ENCODE measurements around the gene SCN1B.
"Not testable (repeated sequence)": the region's sequence is repeated elsewhere in the genome, so short reads cannot be mapped to it uniquely, and the experiment has no call there.

SCN1B gene

DNA sequence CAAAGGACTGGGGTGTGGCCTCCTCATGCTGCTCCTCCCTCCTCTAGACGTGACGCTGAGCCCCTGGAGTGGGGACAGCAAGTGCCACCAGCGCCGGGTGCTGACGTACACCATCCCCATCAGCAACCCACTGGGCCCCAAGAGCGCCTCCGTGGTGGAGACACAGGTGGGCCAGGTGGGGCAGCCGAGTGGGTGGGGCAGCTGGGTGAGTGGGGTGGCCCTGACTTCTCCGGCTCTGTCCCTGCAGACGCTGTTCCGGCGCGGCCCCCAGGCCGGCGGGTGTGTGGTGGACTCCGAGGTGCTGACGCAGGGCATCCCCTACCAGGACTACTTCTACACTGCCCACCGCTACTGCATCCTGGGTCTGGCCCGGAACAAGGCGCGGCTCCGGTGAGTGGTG is 11.1 kb upstream of the SCN1B start:
- WGBS (ENCODE audit: insufficient coverage, insufficient read length), result no CpG with 5 or more reads among the region's 22 CpGs
- Histone ChIP-seq H3K36me3 (ENCODE audit: control insufficient read depth, insufficient read depth, low read length) (peaks cover 69% of the 10 kb centered on the region), H3K4me1 (ENCODE audit: control insufficient read depth, insufficient read depth, low read length) (no peaks in the 10 kb centered on the region), H3K9me3 (ENCODE audit: control insufficient read depth, insufficient read depth, low read length) (no peaks in the 10 kb centered on the region), H3K27me3 (ENCODE audit: control insufficient read depth, insufficient read depth, low read length) (no peaks in the 10 kb centered on the region), H3K27ac (ENCODE audit: low read length) (no peak overlapping the region), H3K4me3 (ENCODE audit: low read length) (no peak overlapping the region)
- no peak for DNase-seq (ENCODE audit: low read depth, low spot score)

DNA sequence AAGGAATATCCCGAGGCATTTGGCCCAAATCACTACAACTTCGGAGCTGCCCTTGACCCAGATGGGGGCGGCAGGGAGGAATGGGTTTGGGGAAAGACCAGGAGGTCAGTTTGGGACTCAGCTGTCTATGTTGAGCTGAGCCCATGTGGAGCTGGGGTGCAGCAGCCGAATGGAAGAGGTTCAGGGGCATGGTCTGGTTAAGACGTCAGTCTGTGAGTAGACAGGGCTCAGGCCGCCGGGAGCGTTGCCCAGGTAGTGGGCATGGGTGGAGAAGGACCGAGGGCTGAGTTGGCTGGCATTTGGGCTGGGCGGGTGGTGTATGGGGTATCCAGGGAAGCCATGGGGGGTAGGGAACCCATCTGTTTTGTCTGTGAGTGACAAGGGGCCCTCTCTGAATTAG is 9.3 kb upstream of the SCN1B start:
- H3K9me3 ChIP-seq (ENCODE audit: control insufficient read depth, insufficient read depth, low read length), result no peaks in the 10 kb centered on the region
- no CpG with 5 or more reads among the region's 10 CpGs for WGBS (ENCODE audit: insufficient coverage, insufficient read length)
- no peaks in the 10 kb centered on the region for H3K27me3 ChIP-seq (ENCODE audit: control insufficient read depth, insufficient read depth, low read length)
- H3K36me3 ChIP-seq (ENCODE audit: control insufficient read depth, insufficient read depth, low read length), result peaks cover 70% of the 10 kb centered on the region
- H3K4me3 ChIP-seq (ENCODE audit: low read length), result no peak overlapping the region
- no peak for DNase-seq (ENCODE audit: low read depth, low spot score)
- no peak overlapping the region for H3K27ac ChIP-seq (ENCODE audit: low read length)
- no peaks in the 10 kb centered on the region for H3K4me1 ChIP-seq (ENCODE audit: control insufficient read depth, insufficient read depth, low read length)

DNA sequence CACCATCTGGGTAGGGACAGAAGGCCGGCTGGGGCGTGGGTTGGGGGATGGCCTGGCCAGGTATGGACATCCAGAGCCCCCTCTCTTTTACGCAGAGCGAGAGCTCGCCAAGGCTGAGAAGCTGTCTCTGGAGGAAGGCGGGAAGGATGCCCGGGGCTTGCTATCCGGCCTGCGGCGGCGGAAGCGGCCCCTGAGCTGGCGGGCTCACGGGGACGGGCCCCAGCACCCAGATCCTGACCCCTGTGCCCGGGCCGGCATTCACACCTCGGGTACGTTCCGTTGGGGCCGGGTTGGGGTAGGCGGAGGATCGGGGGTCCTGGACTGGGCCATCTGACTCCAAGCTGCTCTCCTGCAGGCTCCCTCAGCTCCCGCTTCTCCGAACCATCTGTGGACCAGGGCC is 8.7 kb upstream of the SCN1B start:
- no peaks in the 10 kb centered on the region for H3K9me3 ChIP-seq (ENCODE audit: control insufficient read depth, insufficient read depth, low read length)
- no peak for DNase-seq (ENCODE audit: low read depth, low spot score)
- H3K4me1 ChIP-seq (ENCODE audit: control insufficient read depth, insufficient read depth, low read length), result no peaks in the 10 kb centered on the region
- WGBS (ENCODE audit: insufficient coverage, insufficient read length), result no CpG with 5 or more reads among the region's 25 CpGs
- no peak overlapping the region for H3K27ac ChIP-seq (ENCODE audit: low read length)
- H3K27me3 ChIP-seq (ENCODE audit: control insufficient read depth, insufficient read depth, low read length), result no peaks in the 10 kb centered on the region
- peaks cover 75% of the 10 kb centered on the region for H3K36me3 ChIP-seq (ENCODE audit: control insufficient read depth, insufficient read depth, low read length)
- no peak overlapping the region for H3K4me3 ChIP-seq (ENCODE audit: low read length)

DNA sequence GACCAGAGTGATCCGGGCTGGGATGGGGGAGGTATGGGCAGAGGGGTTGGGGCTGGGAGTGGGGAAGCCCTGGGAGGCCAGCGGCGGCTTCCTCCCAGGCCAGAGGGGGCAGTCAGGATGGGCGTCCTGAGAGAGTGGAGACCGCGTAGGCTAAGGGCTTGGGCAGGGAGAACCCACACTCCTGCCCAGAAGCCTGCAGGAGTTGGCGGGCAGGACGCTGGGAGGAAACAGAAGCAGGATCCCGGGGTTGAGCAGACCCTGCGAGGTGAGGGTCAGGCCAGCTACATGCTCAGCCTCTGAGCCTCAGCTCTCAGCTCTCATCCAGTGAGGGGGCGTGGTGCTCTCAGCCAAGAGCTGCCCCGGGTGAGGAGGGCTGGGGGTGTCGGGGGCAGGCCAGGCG is 7.8 kb upstream of the SCN1B start:
- Histone ChIP-seq H3K36me3 (ENCODE audit: control insufficient read depth, insufficient read depth, low read length) (peaks cover 77% of the 10 kb centered on the region), H3K9me3 (ENCODE audit: control insufficient read depth, insufficient read depth, low read length) (no peaks in the 10 kb centered on the region), H3K27ac (ENCODE audit: low read length) (no peak overlapping the region), H3K27me3 (ENCODE audit: control insufficient read depth, insufficient read depth, low read length) (no peaks in the 10 kb centered on the region), H3K4me3 (ENCODE audit: low read length) (no peak overlapping the region), H3K4me1 (ENCODE audit: control insufficient read depth, insufficient read depth, low read length) (no peaks in the 10 kb centered on the region)
- no CpG with 5 or more reads among the region's 14 CpGs for WGBS (ENCODE audit: insufficient coverage, insufficient read length)
- no peak for DNase-seq (ENCODE audit: low read depth, low spot score)

DNA sequence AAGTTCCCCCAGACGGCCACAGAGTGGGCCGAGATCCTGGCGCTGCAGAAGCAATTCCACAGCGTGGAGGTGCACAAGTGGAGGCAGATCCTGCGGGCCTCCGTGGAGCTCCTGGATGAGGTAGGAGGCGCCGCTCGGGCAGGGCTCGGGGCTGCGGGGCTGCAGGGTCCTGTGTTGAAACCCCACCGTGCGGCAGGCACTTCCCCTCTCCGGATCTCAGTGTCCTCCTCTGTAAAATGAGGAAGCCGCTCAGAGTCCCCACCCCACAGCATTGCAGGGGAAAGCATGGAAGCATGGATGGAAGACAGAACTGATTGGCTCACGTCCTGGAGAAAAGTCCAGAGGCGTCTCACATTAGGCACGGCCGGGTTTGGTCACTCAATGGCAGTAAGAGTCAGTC is 6.8 kb upstream of the SCN1B start:
- Histone ChIP-seq H3K36me3 (ENCODE audit: control insufficient read depth, insufficient read depth, low read length) (peaks cover 74% of the 10 kb centered on the region), H3K4me1 (ENCODE audit: control insufficient read depth, insufficient read depth, low read length) (no peaks in the 10 kb centered on the region), H3K27me3 (ENCODE audit: control insufficient read depth, insufficient read depth, low read length) (no peaks in the 10 kb centered on the region), H3K4me3 (ENCODE audit: low read length) (no peak overlapping the region), H3K9me3 (ENCODE audit: control insufficient read depth, insufficient read depth, low read length) (no peaks in the 10 kb centered on the region), H3K27ac (ENCODE audit: low read length) (no peak overlapping the region)
- no peak for DNase-seq (ENCODE audit: low read depth, low spot score)
- WGBS (ENCODE audit: insufficient coverage, insufficient read length), result no CpG with 5 or more reads among the region's 19 CpGs

DNA sequence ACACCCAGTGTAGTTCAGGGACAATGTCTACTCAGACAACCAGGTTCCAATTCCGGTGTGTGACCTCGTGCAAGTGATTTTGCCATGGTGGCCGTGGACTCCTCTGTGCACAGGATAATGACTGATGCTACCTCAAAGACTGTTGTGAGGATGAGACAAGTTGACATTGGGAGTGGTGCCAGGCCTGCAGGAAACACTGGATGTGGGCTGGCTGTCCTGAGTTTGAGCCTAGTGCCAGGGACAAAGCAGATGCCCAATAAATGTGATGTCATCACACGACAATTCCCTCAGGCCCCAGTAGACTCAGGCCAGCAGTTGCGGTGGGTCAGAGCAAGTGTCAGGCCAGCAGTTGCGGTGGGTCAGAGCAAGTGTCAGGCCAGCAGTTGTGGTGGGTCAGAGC is 6.2 kb upstream of the SCN1B start:
- WGBS (ENCODE audit: insufficient coverage, insufficient read length), result no CpG with 5 or more reads among the region's 6 CpGs
- no peak overlapping the region for H3K4me3 ChIP-seq (ENCODE audit: low read length)
- no peaks in the 10 kb centered on the region for H3K4me1 ChIP-seq (ENCODE audit: control insufficient read depth, insufficient read depth, low read length)
- no peaks in the 10 kb centered on the region for H3K9me3 ChIP-seq (ENCODE audit: control insufficient read depth, insufficient read depth, low read length)
- no peaks in the 10 kb centered on the region for H3K27me3 ChIP-seq (ENCODE audit: control insufficient read depth, insufficient read depth, low read length)
- H3K36me3 ChIP-seq (ENCODE audit: control insufficient read depth, insufficient read depth, low read length), result peaks cover 67% of the 10 kb centered on the region
- no peak overlapping the region for H3K27ac ChIP-seq (ENCODE audit: low read length)
- DNase-seq (ENCODE audit: low read depth, low spot score), result no peak

DNA sequence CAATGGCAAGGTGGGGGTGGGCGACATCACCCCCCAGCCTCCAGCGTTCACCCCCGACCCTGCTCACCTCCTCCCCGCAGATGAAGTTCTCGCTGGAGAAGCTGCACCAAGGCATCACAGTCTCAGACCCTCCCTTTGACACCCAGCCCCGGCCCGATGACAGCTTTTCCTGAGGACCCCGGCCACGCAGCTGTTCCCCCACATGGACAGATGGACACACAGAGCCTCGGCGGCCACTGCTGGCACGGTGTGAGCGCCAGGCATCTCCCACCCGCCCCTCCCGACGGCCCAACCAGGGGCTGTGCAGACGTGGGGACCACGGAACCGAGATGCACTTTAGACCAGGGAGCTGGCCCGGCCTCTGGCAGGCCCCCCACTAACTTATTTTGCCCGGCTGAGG is 4.3 kb upstream of the SCN1B start:
- Histone ChIP-seq H3K27me3 (ENCODE audit: control insufficient read depth, insufficient read depth, low read length) (no peaks in the 10 kb centered on the region; the same call in 1 of the 2 replicates), H3K4me1 (ENCODE audit: control insufficient read depth, insufficient read depth, low read length) (no peaks in the 10 kb centered on the region), H3K36me3 (ENCODE audit: control insufficient read depth, insufficient read depth, low read length) (peaks cover 53% of the 10 kb centered on the region), H3K4me3 (ENCODE audit: low read length) (no peak overlapping the region), H3K9me3 (ENCODE audit: control insufficient read depth, insufficient read depth, low read length) (no peaks in the 10 kb centered on the region), H3K27ac (ENCODE audit: low read length) (no peak overlapping the region)
- no peak for DNase-seq (ENCODE audit: low read depth, low spot score)
- WGBS (ENCODE audit: insufficient coverage, insufficient read length), result no CpG with 5 or more reads among the region's 21 CpGs

DNA sequence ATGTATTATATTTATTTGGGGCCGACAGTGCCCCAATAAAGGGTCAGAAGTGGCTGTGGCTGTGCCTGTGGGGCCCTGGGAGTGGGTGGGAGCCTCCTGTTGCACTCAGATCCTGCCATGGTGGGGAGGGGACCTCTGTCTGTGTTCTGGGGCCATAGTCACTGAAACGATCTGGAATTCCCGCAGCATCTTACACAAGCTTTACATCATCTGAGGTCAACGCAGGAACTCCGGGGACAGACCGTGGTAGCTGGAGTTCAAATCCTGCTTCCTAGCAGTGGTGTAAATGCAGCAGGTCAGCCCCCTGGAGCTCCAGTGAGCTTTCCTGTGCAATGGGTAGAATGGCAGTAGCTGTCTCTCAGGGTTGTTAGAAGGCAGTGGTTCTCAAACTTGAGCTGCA is 3.9 kb upstream of the SCN1B start:
- Histone ChIP-seq H3K4me1 (ENCODE audit: control insufficient read depth, insufficient read depth, low read length) (no peaks in the 10 kb centered on the region), H3K9me3 (ENCODE audit: control insufficient read depth, insufficient read depth, low read length) (no peaks in the 10 kb centered on the region), H3K36me3 (ENCODE audit: control insufficient read depth, insufficient read depth, low read length) (peaks cover 48% of the 10 kb centered on the region), H3K27me3 (ENCODE audit: control insufficient read depth, insufficient read depth, low read length) (peaks cover 4% of the 10 kb centered on the region; the same call in 1 of the 2 replicates), H3K4me3 (ENCODE audit: low read length) (no peak overlapping the region; the same call in 1 of the 2 replicates), H3K27ac (ENCODE audit: low read length) (no peak overlapping the region)
- no peak for DNase-seq (ENCODE audit: low read depth, low spot score)
- WGBS (ENCODE audit: insufficient coverage, insufficient read length), result no CpG with 5 or more reads among the region's 6 CpGs

DNA sequence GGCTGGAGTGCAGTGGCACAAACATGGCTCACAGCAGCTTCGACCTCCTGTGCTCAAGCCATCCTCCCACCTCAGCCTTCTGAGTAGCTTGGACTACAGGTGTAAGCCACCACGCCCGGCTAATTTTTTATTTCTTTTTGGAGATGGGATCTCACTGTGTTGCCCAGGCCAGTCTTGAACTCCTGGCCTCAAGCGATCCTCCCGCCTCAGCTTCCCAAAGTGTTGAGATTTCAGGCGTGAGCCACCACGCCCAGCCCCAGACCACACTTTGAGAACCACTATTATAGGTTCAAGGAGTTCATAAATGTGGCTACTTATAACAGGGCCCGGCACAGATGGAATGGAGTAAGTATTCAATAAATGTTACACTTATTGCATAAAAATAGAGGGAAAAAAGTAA is 3.3 kb upstream of the SCN1B start:
- no CpG with 5 or more reads among the region's 8 CpGs for WGBS (ENCODE audit: insufficient coverage, insufficient read length)
- Histone ChIP-seq H3K27me3 (ENCODE audit: control insufficient read depth, insufficient read depth, low read length) (peaks cover 7% of the 10 kb centered on the region; the same call in 1 of the 2 replicates), H3K9me3 (ENCODE audit: control insufficient read depth, insufficient read depth, low read length) (no peaks in the 10 kb centered on the region), H3K27ac (ENCODE audit: low read length) (no peak overlapping the region), H3K4me1 (ENCODE audit: control insufficient read depth, insufficient read depth, low read length) (no peaks in the 10 kb centered on the region), H3K4me3 (ENCODE audit: low read length) (no peak overlapping the region), H3K36me3 (ENCODE audit: control insufficient read depth, insufficient read depth, low read length) (peaks cover 43% of the 10 kb centered on the region)
- DNase-seq (ENCODE audit: low read depth, low spot score), result no peak

DNA sequence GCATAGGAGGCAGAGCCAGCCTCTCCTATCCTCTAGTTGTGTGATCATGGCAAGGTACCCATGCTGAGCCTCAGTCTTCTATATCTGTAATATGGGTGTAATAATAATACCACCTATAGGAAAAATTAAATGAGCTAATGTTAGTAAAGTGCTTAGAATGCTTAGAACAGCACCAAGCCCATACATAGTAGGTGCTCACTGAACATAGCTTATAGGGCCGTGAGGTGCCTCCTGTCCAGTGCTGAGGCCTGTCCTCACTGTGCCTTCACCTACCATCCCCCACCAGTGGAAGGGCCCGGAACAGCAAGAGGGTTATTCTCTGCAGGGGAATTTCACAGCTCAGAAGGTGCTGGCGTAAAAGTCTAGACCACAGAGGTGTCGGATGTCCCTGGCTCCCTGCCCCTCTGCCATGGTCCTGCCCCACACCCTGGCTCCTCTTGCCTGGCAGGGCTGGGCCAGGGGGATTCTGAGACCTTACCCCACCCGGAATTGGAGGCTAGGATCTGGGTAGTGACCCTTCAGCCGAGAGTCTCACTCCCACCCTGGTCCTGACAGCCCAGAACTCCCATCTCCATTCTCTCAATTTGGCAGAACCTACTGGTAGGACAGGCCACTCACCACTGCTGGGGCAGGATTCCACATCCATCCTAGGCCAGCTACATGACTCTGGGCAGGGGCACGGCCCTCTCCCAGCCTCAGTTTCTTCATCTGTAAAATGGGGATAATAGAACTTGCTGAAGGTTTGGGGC is 2.2 kb upstream of the SCN1B start:
- no peaks in the 10 kb centered on the region for H3K9me3 ChIP-seq (ENCODE audit: control insufficient read depth, insufficient read depth, low read length)
- no peak overlapping the region for H3K27ac ChIP-seq (ENCODE audit: low read length)
- H3K36me3 ChIP-seq (ENCODE audit: control insufficient read depth, insufficient read depth, low read length), result peaks cover 32% of the 10 kb centered on the region
- H3K27me3 ChIP-seq (ENCODE audit: control insufficient read depth, insufficient read depth, low read length), result peaks cover 12% of the 10 kb centered on the region; the same call in 1 of the 2 replicates
- WGBS (ENCODE audit: insufficient coverage, insufficient read length), result no CpG with 5 or more reads among the region's 7 CpGs
- H3K4me1 ChIP-seq (ENCODE audit: control insufficient read depth, insufficient read depth, low read length), result no peaks in the 10 kb centered on the region
- DNase-seq (ENCODE audit: low read depth, low spot score), result no peak
- H3K4me3 ChIP-seq (ENCODE audit: low read length), result no peak overlapping the region

DNA sequence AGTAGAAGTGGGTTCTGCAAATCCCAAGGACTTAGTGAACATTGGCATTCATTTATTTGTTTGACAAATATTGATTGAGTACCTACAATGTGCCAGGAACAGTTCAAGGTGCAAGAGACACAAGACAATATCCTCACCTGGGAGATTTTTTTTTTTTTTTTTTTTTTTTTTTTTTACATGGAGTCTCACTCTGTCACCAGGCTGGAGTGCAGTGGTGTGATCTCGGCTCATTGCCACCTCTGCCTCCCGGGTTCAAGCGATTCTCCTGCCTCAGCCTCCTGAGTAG is 1.7 kb upstream of the SCN1B start:
- H3K36me3 ChIP-seq (ENCODE audit: control insufficient read depth, insufficient read depth, low read length), result peaks cover 27% of the 10 kb centered on the region
- peaks cover 12% of the 10 kb centered on the region; the same call in 1 of the 2 replicates for H3K27me3 ChIP-seq (ENCODE audit: control insufficient read depth, insufficient read depth, low read length)
- WGBS (ENCODE audit: insufficient coverage, insufficient read length), result no CpG with 5 or more reads among the region's 3 CpGs
- not testable (repeated sequence) for DNase-seq (ENCODE audit: low read depth, low spot score); H3K27ac ChIP-seq (ENCODE audit: low read length); H3K4me3 ChIP-seq (ENCODE audit: low read length); H3K4me1 ChIP-seq (ENCODE audit: control insufficient read depth, insufficient read depth, low read length); H3K9me3 ChIP-seq (ENCODE audit: control insufficient read depth, insufficient read depth, low read length)
